ENCODE measurements around the gene NR5A1.

GRCh38 chr9:124485936-124486335 is 21.3 kb downstream of the NR5A1 start:
- TF ChIP-seq CTCF (conservative IDR thresholded peaks at IDR 0.05; ENCODE audit: low read length) (no peak), EZH2phosphoT487 (IDR thresholded peaks at IDR 0.05; ENCODE audit: borderline replicate concordance) (no peak)
